Mammary epithelial cell (primary cell): Measurements from ENCODE around the gene PLEKHA6.

Experiments
- CTCF ChIP-seq, 2 donors: IDR thresholded peaks in 1 of 2; conservative IDR thresholded peaks in 1 of 2; 2 replicates each; pipeline ENCODE4 v1.5.1; 2011 to 2012; ENCODE audit warnings: inconsistent platforms in 2 of 2, low read length in 2 of 2, mild to moderate bottlenecking in 2 of 2, control low read depth in 1 of 2, low read depth in 1 of 2; ENCODE audit not compliant: insufficient read depth in 1 of 2; ENCODE audit errors: extremely low read depth in 1 of 2
- EZH2 ChIP-seq: IDR thresholded peaks from 2 replicates; pipeline ENCODE4 v1.6.1; 2012; ENCODE audit warnings: low read length, inconsistent platforms, borderline replicate concordance

- no peak for TF ChIP-seq CTCF (conservative IDR thresholded peaks at IDR 0.05 in 1 of 2, IDR thresholded peaks at IDR 0.05 in 1 of 2; ENCODE audit: extremely low read depth in 1 of 2, insufficient read depth in 1 of 2, low read depth in 1 of 2, low read length in 2 of 2)
- no peak for TF ChIP-seq EZH2
Measured at GRCh38 chr1:204170494-204171155, 189.1 kb downstream of the PLEKHA6 start.
